COLO668 (cell line): ENCODE measurements around the gene GOSR2.
A peak's percentile ranks its signal among the peaks of the same experiment; 100 is the strongest.
"Not testable (repeated sequence)": the region's sequence is repeated elsewhere in the genome, so short reads cannot be mapped to it uniquely, and the experiment has no call there.

Experiments
- DNase-seq: peaks from one replicate; lab custom pipeline; 2025; ENCODE audit not compliant: unreplicated experiment; lab: John Stamatoyannopoulos, UW

The GOSR2 gene

DNA sequence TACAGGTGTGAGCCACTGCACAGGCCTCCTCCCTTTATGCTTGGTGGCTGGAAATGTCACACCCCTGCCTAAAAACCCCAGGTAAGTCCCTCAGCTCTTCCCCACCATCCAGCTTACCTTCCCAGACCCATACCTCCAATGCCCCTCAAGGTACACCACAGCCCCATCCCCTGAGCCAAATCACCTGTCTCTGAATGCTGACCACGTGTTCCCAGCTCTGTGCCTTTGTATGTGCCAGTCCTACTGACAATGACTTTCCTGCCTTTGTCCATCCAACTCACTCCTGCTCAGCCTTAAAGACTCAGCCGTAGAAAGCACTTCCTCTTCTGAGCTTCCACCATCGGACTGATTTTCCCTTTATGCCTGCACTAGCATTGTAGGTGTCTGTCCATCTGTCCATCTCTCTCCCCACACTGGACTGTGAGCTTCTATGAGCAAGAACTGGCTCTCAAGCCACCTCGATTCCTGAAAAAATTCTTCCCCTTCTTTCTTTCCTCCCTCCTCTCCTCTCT lies 30.7 kb upstream of the GOSR2 start:
- DNase-seq: no peak

GRCh38 chr17:46894024-46894423 lies 28.9 kb upstream of the GOSR2 start:
- no peak for DNase-seq

DNA sequence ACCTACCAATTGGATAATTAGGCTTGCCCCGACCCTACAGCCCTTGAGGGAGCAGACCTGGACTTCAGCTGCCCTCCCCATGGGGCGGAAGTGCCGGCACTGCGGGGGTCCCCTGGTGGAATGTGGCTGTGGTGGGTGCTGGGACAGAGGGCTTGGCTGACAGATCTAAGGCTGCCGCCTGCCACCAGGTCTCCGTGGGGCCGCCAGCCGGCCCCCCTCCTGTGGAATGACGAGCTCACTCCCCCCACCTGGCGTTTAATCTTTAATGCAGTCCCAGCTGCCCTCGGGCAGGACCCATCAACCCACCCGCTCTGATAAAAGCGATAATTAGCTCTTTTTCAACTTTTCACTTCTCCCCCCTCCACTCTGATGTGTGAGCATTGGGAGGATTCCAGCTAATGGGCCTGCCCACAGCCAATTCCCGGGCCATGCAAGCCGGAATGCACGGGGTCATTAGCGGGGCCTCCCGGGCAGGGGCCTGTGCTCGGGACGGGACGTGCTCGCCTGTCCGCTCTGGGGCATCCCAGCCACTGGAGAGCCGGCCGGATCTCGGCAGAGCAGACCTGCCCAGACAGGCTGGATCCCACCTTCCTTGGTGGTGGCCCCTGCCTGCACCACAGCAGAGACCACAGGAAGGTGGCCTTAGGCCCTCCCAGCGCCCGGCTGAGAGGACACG lies 28.3 kb upstream of the GOSR2 start:
- DNase-seq: no peak

DNA sequence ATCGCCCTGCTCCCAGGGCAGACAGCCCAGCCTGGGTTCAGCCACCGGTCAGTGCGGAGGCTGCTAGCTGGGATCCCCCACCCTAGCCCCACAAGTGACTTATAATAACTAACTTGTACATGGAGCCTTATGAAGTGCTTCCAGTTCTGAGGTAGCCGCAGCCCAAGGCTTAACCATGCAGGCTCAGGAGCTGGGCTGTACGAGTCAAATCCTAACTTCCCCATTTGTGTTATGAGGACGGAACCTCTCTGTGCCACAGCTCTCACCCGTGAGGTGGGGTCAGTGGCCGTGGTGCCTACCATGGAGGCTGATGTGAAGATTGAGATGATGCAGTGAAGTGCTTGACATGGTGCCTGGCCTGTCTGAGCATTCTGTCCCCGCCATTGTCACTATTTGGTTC lies 27.8 kb upstream of the GOSR2 start:
- DNase-seq: no peak

DNA sequence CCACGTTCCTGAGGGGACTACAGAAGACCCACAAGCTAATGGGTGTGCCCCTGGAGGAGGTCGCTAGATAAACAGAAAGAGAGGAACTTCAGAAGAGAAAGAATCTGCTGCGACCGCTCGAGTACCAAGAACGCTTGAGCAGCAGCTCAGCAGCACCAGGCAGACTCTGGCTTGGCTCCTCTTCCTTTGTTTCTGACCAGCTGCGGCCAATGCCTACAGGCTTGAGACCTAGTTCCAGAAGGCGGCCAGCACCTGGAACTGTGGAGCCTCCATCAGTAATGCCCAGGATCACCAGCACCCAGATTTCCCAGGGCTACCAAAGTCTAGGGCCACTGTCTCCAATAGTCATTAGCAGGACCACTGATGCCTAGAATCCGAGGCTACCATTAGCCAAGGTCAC lies 26.0 kb upstream of the GOSR2 start:
- DNase-seq: no peak

DNA sequence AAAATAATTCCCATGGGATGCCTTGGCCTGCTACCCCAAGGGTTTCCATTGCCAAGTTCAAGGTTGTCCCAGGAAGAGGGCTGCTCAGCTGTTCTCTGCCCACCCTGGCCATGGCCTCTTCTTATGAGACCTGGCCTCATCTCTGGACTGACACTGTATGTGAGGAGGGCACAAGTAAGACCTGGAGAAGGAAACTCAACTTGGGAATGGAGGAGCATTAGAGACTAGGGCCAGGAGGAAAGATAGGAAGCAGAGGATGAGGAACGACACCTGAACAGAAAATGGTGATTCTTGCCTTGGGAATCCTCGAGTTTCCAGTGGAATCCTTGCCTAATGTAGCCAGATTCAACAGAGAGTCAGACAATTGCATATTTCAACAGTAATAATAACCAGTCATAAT lies 24.6 kb upstream of the GOSR2 start:
- no peak for DNase-seq

GRCh38 chr17:46898860-46899259 lies 24.1 kb upstream of the GOSR2 start:
- no peak for DNase-seq

DNA sequence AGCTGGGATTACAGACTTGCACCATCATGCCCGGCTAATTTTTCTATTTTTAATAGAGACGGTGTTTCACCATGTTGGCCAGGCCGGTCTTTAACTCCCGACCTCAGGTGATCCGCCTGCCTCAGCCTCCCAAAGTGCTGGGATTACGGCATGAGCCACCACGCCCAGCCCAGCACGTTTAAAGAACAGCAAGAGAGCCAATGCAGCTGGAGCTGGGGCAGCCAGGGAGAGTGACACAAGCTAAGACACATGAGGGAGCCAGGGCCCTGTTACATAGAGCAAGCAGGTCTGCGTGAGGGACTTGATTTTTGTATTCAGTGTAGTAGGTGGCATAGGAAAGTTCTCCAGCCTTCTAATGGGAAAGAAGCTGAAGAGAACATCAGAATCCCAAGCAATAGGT lies 21.7 kb upstream of the GOSR2 start:
- DNase-seq: no peak

GRCh38 chr17:46903762-46904672 lies 18.9 kb upstream of the GOSR2 start:
- no peak for DNase-seq

DNA sequence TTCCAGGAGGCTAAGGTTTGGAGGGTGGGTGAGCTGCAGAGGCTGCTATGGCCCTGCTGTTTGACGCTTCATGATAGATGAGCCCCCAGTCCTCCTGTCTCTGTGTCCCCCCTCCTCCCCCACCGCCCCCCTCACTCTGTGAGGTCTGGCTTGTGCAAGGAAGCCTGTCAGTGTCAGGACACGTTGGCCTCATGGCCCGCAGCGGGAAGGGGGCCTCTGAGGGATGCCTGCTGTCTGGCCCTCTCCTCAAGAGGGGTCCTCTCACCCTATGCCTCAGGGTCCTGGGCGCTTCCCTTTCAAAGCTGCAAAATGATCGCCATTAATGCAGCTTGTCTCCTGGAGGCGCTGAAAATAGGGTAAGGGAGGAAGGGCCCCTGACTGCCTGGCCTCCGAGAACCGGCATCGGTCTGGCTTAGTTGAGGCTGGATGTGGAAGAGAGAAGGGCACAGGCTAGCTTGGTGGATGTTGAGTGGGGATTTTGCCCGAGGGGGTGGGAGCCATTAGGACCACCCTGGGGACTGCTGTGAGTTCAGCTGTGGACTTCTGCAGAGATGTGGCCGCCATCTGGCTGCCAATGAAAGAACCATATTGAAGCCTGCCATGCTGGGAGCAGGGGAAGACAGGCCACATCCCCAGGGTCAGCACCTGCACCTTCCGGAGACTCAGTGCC lies 14.8 kb upstream of the GOSR2 start:
- DNase-seq: no peak

GRCh38 chr17:46910179-46910927 lies 12.6 kb upstream of the GOSR2 start:
- peak; percentile 2 for DNase-seq

- no peak for DNase-seq
These were observed 11.6 kb upstream of the GOSR2 start for GRCh38 chr17:46911311-46911710.

GRCh38 chr17:46915596-46915995 lies 7.4 kb upstream of the GOSR2 start:
- no peak for DNase-seq

- no peak for DNase-seq
These were observed 6.7 kb upstream of the GOSR2 start for GRCh38 chr17:46916211-46916610.

DNA sequence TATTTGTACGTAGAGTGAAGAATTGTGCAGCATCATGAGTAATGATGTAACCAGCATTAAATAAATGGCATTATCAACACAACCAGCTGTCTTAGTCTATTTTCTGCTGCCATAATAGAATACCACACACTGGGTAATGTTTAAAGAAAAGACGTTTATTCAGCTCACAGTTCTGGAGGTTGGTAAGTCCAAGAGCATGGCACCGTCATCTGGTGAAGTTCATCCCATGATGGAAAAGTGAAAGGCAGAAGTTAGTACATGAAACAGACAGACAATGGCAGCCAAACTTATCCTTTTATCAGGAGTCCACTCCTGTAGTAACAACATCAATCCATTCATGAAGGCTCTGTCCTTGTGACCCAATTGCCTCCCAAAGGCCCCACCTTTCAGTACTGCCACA lies 6.3 kb upstream of the GOSR2 start:
- DNase-seq: no peak

- no peak for DNase-seq
These were observed 5.9 kb upstream of the GOSR2 start for GRCh38 chr17:46917041-46917440.

- DNase-seq: no peak
These were observed 5.4 kb upstream of the GOSR2 start for GRCh38 chr17:46917516-46917915.

DNA sequence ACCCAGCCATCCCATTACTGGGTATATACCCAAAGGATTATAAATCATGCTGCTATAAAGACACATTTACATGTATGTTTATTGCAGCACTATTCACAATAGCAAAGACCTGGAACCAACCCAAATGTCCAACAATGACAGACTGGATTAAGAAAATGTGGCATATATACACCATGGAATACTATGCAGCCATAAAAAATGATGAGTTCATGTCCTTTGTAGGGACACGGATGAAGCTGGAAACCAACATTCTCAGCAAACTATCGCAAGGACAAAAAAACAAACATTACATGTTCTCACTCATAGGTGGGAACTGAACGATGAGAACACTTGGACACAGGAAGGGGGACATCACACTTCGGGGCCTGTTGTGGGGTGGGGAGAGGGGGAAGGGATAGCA lies 998 bp upstream of the GOSR2 start:
- not testable (repeated sequence) for DNase-seq

GRCh38 chr17:46922487-46922803 lies 515 bp upstream of the GOSR2 start:
- no peak for DNase-seq

DNA sequence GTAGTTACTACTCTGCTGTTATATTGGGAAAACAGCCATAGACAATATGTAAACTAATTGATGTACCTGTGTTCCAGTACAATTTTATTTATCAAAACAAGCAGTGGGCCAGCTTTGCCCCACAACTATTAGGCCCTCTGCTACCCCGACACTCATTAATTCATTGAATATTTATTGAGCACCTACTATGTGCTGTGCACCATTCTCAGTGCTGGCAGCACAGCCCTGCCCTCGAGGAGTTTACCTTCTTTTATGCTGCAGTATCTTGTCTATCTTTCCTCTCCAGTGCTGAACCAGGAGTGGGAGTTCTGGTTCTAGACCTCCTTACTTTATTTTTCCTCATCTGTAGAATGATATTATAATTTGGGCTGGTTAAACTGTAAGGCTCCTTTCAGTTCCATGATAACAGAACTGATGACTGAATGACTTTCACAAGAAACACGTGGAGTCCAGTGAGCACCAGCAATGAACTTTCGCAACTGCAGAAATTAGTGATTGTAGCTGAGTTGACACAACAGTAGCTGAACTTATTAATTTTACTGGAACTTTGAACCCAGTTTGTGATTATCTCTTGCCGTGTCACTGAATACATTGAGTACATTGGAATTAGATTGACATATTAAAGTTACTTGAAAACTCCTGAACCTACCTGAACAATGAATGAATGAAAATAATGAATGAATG lies 2.4 kb downstream of the GOSR2 start:
- DNase-seq: no peak
